Femur (tissue), 1 donor: ENCODE results near the gene DCHS2.

Experiments
- DNase-seq: peaks from one replicate; pipeline ENCODE4 v3.0.0-alpha.2; 2017

DCHS2 gene

GRCh38 chr4:154487145-154487544, 4.5 kb downstream of the DCHS2 start:
- no peak for DNase-seq

- DNase-seq: no peak
These were observed 6.3 kb downstream of the DCHS2 start for GRCh38 chr4:154485127-154485773.

DNA sequence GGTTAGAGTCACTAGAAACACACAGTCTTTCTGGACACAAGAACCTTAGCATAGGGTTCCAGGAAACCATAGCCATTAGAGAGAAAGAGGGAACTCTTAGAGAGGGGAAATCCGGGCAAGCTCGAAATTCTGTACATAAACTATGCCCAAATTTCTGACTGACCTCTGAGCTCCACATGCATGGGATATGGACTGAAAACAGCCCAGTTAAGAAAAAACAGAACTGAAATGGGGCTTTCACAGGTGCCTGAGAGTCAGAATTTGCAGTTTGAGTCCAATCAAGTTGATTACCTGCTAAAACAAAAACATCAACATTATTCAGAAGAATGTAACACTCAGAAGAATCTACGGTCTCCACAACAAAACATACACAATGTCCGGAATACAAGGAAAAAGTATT, 13.1 kb downstream of the DCHS2 start:
- DNase-seq: no peak

GRCh38 chr4:154478128-154478527, 13.5 kb downstream of the DCHS2 start:
- no peak for DNase-seq

DNA sequence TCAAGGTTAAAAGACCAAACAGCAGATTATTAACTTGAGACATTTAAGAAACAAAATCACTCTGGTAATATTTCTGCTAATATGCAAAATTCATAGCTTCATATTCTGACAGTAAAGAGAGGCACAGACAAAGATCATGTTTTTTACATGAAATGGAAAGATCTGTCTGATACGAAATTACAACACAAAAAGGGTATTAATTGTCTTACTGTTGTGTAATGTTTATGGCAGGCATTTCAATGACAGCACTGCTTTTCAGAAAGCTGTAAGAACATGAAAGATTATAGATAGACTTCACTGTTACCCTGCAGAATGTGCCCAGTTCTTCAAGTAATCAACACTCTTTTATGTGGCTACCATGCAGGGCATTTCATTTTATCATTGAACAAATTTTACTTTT, 15.4 kb downstream of the DCHS2 start:
- DNase-seq: no peak

DNA sequence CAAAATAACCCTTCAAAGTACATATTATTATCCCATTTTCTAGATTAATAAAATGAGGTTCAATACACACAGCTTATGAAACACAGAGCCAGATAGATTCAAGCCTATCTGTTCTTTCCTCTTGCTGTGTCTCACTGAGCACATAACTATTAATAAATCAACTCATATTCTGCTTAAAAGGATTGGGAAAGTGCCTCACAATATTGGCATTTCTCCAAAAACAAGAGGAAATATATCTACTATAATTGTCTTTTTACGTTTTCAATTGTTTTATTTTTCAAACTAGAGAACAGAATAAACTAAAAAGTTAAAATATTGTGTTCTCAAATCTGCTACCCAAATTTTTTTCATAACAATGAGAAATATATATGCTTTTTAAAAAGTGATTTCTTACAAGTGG, 15.8 kb downstream of the DCHS2 start:
- DNase-seq: no peak

DNA sequence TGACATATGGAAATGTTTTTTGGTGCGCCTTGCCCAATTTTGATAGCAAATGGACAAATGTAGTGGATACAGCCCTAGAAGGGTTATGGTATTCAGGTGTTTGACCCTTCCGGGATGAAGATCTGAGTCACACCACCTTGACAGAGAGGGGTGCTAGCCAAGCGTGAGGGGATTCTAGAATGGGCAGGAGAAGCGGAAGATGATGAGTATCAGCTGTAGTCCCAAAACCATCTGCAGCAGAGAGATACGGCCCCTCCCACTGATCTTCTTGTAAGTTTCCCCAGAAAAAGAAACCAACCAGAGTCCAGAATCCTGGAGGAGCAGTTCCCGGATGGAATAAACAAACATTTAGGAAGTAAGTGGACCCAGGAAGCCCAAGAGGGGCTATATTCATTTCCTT, 18.1 kb downstream of the DCHS2 start:
- DNase-seq: no peak

GRCh38 chr4:154472858-154473257, 18.7 kb downstream of the DCHS2 start:
- no peak for DNase-seq

GRCh38 chr4:154471526-154472331, 19.9 kb downstream of the DCHS2 start:
- DNase-seq: peak; percentile 55

DNA sequence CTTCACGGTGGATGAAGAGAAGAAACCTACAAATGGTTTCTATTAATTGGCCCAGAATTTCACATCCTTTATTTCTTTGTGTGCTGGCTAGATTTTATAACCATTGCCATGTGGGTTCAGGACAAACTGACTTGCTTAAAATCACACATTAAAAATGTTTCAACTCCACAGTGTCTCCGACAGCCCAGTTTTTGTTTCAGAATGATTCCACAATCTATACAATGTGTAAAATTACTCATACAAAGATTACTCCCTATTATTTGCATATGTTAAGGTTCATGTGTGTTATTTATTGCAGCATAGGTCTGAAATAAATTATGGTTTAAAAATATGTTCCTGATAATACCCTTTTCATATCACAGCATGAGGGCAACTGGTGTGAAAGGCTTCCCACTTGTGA, 20.6 kb downstream of the DCHS2 start:
- DNase-seq: no peak

DNA sequence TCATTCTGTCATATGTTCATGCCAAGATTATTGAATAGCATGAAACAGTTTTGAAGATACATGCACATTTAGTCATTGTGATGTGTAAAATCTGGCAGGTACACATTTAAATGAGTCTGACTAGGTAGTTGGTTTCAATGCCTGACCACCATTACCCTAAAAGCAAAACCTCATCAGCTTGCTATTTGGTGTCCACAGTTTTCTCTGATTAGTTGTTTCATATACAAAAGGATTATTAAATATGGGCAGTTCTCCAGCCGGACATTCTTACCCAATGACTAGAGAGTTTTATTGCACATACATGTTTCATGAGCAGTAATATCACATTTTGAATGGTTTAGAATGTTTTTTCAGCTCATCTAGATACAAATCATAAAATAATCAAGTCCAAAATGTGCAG, 23.7 kb downstream of the DCHS2 start:
- DNase-seq: no peak

GRCh38 chr4:154466336-154466735, 25.3 kb downstream of the DCHS2 start:
- DNase-seq: no peak

DNA sequence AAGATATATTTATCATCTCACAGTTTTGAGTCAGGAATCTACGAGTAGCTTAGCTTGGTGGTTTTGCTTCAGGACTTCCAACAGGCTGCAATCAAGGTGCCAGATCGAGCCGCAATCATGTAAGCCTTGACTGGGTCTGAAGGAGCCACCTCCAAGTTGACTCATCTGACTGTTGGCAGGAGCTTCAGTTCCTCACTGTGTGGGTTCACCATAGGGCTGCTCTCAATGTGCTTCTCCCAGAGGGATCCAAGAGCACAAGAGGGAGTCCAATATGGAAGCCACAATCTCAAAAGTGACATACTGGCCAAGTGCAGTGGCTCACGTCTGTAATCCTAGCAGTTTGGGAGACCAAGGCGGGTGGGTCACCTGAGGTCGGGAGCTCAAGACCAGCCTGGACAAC, 26.5 kb downstream of the DCHS2 start:
- no peak for DNase-seq

GRCh38 chr4:154464654-154465053, 26.9 kb downstream of the DCHS2 start:
- no peak for DNase-seq

GRCh38 chr4:154462081-154462810, 29.4 kb downstream of the DCHS2 start:
- DNase-seq: no peak

GRCh38 chr4:154457471-154457870, 34.1 kb downstream of the DCHS2 start:
- no peak for DNase-seq

- no peak for DNase-seq
These were observed 34.7 kb downstream of the DCHS2 start for GRCh38 chr4:154456889-154457288.

- no peak for DNase-seq
These were observed 35.4 kb downstream of the DCHS2 start for GRCh38 chr4:154456240-154456639.

GRCh38 chr4:154455111-154455510, 36.5 kb downstream of the DCHS2 start:
- no peak for DNase-seq

- DNase-seq: no peak
These were observed 36.9 kb downstream of the DCHS2 start for GRCh38 chr4:154454710-154455109.

DNA sequence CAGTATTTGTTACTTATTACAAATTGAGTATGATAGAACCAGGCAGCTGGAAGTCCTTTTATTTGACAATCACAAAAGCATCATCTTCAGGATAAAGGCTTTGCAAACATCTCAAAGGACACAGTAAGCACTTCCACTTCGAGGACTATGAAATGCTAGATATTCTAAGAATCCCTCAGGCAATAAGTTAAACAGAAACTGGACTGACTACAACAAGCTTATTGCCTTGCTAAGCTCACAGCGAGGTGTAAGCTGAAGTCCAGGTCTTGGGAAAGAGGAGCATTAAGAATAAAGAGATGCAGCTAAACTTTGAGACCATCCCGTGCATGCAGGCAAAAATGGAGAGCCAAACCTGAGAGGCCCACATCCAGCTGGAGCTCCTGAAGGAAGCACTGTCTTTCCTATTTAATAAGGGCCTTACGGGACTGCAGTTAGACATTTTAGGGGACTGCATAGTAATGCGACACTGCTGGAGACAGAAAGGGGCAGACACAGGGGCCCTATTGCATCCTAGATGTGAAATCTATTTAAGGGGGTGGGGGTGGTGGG, 38.7 kb downstream of the DCHS2 start:
- DNase-seq: peak; percentile 36

DNA sequence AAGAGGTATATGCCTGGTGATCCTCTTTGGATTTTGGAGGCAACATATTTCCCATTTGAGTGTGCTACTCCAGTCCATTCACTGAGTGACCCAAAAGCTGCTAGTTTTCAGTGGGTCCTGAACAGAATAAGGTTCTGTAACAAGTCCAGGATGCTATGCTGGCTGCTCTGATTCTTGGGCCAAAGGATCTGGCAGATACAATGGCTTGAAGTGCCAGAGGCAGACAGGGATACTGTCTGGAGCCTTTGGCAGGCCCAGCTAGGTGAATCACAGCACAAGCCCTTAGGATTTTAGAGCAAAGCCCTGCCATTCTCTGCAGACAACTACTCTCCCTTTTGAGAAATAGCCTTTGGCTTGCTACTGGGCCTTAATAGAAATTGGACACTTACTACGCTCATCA, 40.6 kb downstream of the DCHS2 start:
- peak; percentile 62 for DNase-seq

DNA sequence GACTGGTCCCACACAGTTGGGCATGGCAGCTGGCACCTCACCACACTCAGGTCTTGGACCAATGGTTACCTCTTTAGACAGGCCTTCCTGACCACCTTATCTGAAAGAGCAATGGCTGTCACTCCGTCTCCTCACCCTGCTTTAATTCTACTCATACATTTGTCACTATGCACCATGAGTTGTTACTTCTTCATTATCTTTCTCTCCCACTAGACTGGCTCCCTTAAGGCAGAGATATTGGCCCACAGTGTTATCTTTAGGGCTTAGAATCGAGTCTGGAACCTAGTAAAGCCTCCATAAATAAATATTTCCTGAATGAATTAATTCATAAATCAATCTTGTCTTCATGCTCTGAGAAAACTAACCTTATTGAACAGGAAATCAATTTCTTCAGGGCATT, 46.6 kb downstream of the DCHS2 start:
- DNase-seq: no peak

DNA sequence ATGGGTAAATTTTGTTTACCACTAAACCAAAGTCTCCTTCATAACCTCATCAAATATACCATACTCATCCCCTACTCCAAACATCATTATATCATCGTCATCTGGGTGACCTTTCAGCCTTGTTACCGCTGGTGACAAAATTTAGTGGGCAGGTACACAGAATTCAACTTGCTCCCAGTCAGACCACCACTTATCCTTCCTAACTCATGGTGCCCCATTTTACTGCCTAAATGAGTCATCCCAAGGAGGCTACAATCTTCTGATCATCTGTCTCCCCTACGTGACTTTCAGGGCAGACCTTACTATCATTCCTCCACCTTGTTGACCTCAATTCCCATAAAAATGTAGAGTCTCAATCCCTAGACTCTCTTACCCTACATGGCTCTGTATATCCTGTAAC, 49.6 kb downstream of the DCHS2 start:
- DNase-seq: no peak
